Kidney epithelial cell (primary cell): ENCODE results near the gene OGDH. TPM values are rescaled to one million over a fixed set of nuclear protein-coding genes. Genes with fewer than 3 reads are reported as not detected.
A peak's percentile ranks its signal among the peaks of the same experiment; 100 is the strongest.

Source experiments
- DNase-seq: peaks from one replicate; pipeline ENCODE4 v3.0.0-alpha.2; 2010; ENCODE audit warnings: low read depth
- H3K27me3 ChIP-seq: 2 replicates; pipeline ENCODE4 v1.6.0; 2011; ENCODE audit warnings: low read length; ENCODE audit not compliant: control insufficient read depth, insufficient read depth
- H3K36me3 ChIP-seq: 2 replicates; pipeline ENCODE4 v1.5.1; 2011; ENCODE audit warnings: low read length; ENCODE audit not compliant: control insufficient read depth, insufficient read depth
- H3K4me3 ChIP-seq: 2 replicates; pipeline ENCODE4 v1.5.1; 2011; ENCODE audit warnings: low read depth, mild to moderate bottlenecking, control low read depth, low read length
- total RNA-seq: library from RNA; depleted of rRNA; stranded (reverse); fragments of >200 nt; gene quantifications from 2 replicates; pipeline ENCODE4 v1.2.3, GENCODE V29; 2015
- TF ChIP-seq, protein P1 (sequence below): IDR thresholded peaks from 2 replicates; pipeline ENCODE4 v1.5.1; 2011; ENCODE audit warnings: mild to moderate bottlenecking, moderate library complexity, low read length, control low read depth, inconsistent platforms; ENCODE audit not compliant: insufficient read depth, poor library complexity, severe bottlenecking

OGDH gene
- total RNA-seq, 1 donor from 2014 or later, result 65.2 TPM

- TF ChIP-seq, protein P1, sequence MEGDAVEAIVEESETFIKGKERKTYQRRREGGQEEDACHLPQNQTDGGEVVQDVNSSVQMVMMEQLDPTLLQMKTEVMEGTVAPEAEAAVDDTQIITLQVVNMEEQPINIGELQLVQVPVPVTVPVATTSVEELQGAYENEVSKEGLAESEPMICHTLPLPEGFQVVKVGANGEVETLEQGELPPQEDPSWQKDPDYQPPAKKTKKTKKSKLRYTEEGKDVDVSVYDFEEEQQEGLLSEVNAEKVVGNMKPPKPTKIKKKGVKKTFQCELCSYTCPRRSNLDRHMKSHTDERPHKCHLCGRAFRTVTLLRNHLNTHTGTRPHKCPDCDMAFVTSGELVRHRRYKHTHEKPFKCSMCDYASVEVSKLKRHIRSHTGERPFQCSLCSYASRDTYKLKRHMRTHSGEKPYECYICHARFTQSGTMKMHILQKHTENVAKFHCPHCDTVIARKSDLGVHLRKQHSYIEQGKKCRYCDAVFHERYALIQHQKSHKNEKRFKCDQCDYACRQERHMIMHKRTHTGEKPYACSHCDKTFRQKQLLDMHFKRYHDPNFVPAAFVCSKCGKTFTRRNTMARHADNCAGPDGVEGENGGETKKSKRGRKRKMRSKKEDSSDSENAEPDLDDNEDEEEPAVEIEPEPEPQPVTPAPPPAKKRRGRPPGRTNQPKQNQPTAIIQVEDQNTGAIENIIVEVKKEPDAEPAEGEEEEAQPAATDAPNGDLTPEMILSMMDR, result no peak
- Histone ChIP-seq H3K4me3 (no peak overlapping the region), H3K27me3 (no peaks in the 10 kb centered on the region), H3K36me3 (peaks cover 4% of the 10 kb centered on the region)
- no peak for DNase-seq
Measured at GRCh38 chr7:44709945-44710596, 103.6 kb downstream of the OGDH start.

DNA sequence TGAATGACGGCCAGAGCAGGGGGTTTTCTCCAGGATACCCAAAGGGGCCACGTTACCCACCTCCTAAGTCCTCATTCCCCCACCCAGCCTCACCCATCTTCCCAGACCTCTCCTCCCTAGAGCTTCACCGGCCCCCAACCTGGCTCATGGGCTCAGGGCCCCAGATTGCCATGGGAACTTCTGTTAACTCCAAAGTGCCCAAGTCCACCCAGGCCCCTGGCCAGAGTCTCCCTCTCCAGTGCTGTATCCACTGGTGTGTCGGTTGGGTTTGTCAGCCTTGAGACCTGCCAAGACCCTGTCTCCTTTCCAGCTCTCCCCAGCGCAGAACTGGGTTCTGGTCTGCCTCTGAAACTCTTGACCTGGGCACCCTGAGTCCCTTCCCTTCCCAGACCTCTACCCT is 105.1 kb downstream of the OGDH start:
- no peak for DNase-seq
- H3K4me3 ChIP-seq, result no peak overlapping the region
- no peaks in the 10 kb centered on the region for H3K27me3 ChIP-seq
- H3K36me3 ChIP-seq, result peaks cover 4% of the 10 kb centered on the region
- TF ChIP-seq, protein P1, result no peak

GRCh38 chr7:44712012-44712411 is 105.6 kb downstream of the OGDH start:
- H3K4me3 ChIP-seq, result no peak overlapping the region
- peaks cover 4% of the 10 kb centered on the region for H3K36me3 ChIP-seq
- H3K27me3 ChIP-seq, result no peaks in the 10 kb centered on the region
- DNase-seq, result peak; percentile 21
- TF ChIP-seq, protein P1, result no peak

DNA sequence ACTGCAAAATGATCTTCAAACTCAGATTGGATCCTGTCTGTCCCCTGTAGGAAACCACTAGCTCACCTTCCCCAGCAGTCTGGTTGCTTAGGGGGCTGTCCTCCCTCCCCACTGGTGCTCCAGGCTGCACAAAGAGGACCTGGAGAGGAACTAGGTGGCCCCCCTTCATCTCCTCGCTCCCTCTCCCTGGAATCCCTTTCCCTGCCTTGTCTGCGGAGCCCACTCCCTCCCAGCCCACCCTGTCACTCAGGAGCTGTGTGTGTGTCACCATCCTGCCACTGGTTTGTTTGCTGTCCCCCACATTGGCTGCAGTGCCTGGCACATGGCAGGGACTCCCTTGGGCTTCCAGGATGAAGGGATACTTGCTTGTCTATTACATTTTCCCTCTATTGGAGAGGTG is 106.7 kb downstream of the OGDH start:
- TF ChIP-seq, protein P1, result no peak
- Histone ChIP-seq H3K4me3 (no peak overlapping the region), H3K36me3 (peaks cover 1% of the 10 kb centered on the region), H3K27me3 (no peaks in the 10 kb centered on the region)
- DNase-seq, result no peak

DNA sequence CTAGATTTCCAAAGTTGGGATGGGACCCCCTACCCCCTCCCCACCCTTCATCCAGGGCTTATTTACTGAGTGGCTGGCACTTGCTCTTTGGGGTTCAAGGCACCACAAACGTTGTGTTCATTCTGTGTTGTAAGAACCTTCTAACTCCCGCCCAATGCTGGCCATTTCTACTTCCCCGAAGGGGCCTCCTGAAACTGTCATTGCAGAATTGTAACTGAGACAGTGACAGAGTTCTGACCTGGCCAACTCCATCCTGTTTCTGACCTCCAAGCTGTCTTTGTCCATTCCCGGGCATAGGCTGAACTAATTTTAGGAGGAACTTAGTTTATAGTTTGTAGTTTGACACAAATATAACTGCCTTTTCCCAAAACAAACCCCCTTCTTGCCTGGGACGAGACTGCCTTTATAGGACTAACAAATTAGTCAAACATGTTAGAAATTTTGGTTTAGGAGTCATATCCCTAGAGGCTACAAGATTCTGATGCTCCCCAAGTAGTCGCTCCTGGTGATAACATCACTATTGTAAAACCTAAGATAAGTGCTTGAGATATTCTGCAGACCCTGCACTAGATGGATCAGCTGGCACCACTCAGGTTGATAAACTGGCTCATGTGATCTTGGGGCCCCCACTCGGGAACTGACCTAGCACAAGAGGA is 107.4 kb downstream of the OGDH start:
- no peak overlapping the region for H3K4me3 ChIP-seq
- no peak for DNase-seq
- H3K27me3 ChIP-seq, result no peaks in the 10 kb centered on the region
- peaks cover 1% of the 10 kb centered on the region for H3K36me3 ChIP-seq
- TF ChIP-seq, protein P1, result no peak
